B cell (primary cell): ENCODE results near the gene FRMD4B. TPM values are rescaled to one million over a fixed set of nuclear protein-coding genes. Genes with fewer than 3 reads are reported as not detected.

Source experiments
- ATAC-seq: fragments of 200-7000 bp; cut with Tn5 transposase; one replicate; pipeline ENCODE4 v1.10.0; 2021; ENCODE audit warnings: low read depth, mild to moderate bottlenecking, moderate number of reproducible peaks, moderate library complexity
- CTCF ChIA-PET: fragments of 350-600 bp; sonication (Branson Sonifier 250); formaldehyde crosslinking; loops from one replicate; lab custom pipeline; 2021; ENCODE audit warnings: antibody characterized with exemption, inconsistent platforms; lab: Charles Lee
- POLR2A ChIA-PET: fragments of 350-600 bp; sonication (Branson Sonifier 250); formaldehyde crosslinking; loops from one replicate; lab custom pipeline; 2021; ENCODE audit warnings: antibody characterized with exemption; lab: Charles Lee
- DNase-seq: peaks from one replicate; pipeline ENCODE4 v3.0.0; 2013
- H2AFZ ChIP-seq: 2 replicates; pipeline ENCODE4 v1.6.1; 2012; ENCODE audit warnings: mild to moderate bottlenecking, low read depth, low read length; ENCODE audit not compliant: insufficient read depth, poor library complexity, severe bottlenecking
- H3K27ac ChIP-seq, 2 donors: 1 replicate in 1 of 2; 2 replicates in 1 of 2; pipeline ENCODE4 v1.5.1; 2012 to 2013; ENCODE audit warnings: low read length in 2 of 2, mild to moderate bottlenecking in 2 of 2, moderate library complexity in 1 of 2
- H3K27me3 ChIP-seq, 4 experiments: fragments of 200-600 bp in 1 of 4; sonication (generic) in 1 of 4; replicated peaks in 1 of 4; 1 replicate in 2 of 4; 2 replicates in 2 of 4; pipeline versions ENCODE4 v1.6.1 to v1.7.0; 2013 to 2016; ENCODE audit warnings: low read length in 3 of 4, mild to moderate bottlenecking in 2 of 4, mixed read lengths in 1 of 4, moderate library complexity in 1 of 4; ENCODE audit not compliant: insufficient read depth in 4 of 4, control insufficient read depth in 3 of 4; ENCODE audit errors: control extremely low read depth in 1 of 4
- H3K36me3 ChIP-seq, 2 experiments: replicated peaks in 1 of 2; 1 replicate in 1 of 2; 2 replicates in 1 of 2; pipeline versions ENCODE4 v1.6.1 to v1.7.1; 2013; ENCODE audit warnings: low read length in 1 of 2; ENCODE audit not compliant: insufficient read depth in 2 of 2, control insufficient read depth in 1 of 2; ENCODE audit errors: control extremely low read depth in 1 of 2, extremely low read depth in 1 of 2
- H3K4me1 ChIP-seq, 2 donors: fragments of 200-600 bp in 1 of 2; sonication (generic) in 1 of 2; 1 replicate in 1 of 2; 2 replicates in 1 of 2; pipeline versions ENCODE4 v1.5.1 to v1.6.1; 2013 to 2017; ENCODE audit warnings: low read length in 2 of 2; ENCODE audit not compliant: control insufficient read depth in 2 of 2, insufficient read depth in 2 of 2
- H3K4me2 ChIP-seq: replicated peaks from 2 replicates; pipeline ENCODE3; 2012; ENCODE audit warnings: mild to moderate bottlenecking, low read depth, low read length; ENCODE audit not compliant: poor library complexity, severe bottlenecking
- H3K4me3 ChIP-seq, 5 experiments: fragments of 200-600 bp in 1 of 5; sonication (generic) in 1 of 5; 1 replicate in 3 of 5; 2 replicates in 2 of 5; pipeline versions ENCODE4 v1.5.1 to v1.7.0; 2011 to 2016; ENCODE audit warnings: low read length in 4 of 5, mild to moderate bottlenecking in 4 of 5, low read depth in 2 of 5, control low read depth in 1 of 5, moderate library complexity in 1 of 5; ENCODE audit not compliant: insufficient read depth in 1 of 5; ENCODE audit errors: control extremely low read depth in 1 of 5, extremely low read depth in 1 of 5
- H3K79me2 ChIP-seq: fragments of 200-600 bp; sonication (generic); one replicate; pipeline ENCODE4 v1.6.0; 2016; ENCODE audit warnings: low read length; ENCODE audit not compliant: control insufficient read depth, insufficient read depth
- H3K9ac ChIP-seq: fragments of 200-600 bp; sonication (generic); 2 replicates; pipeline ENCODE4 v1.6.1; 2017; ENCODE audit warnings: mild to moderate bottlenecking, low read length, moderate library complexity
- H3K9me3 ChIP-seq, 3 donors: one replicate each; pipeline versions ENCODE4 v1.6.1 to v1.7.1; 2013; ENCODE audit warnings: low read length in 2 of 3; ENCODE audit not compliant: control insufficient read depth in 2 of 3, insufficient read depth in 1 of 3; ENCODE audit errors: control extremely low read depth in 1 of 3
- H4K20me1 ChIP-seq: 2 replicates; pipeline ENCODE4 v1.6.0; 2012; ENCODE audit warnings: mild to moderate bottlenecking, low read length; ENCODE audit not compliant: insufficient read depth, control insufficient read depth, poor library complexity, severe bottlenecking
- H3K27ac Mint-ChIP-seq: one replicate; pipeline ENCODE4 v1.8.0; 2021; ENCODE audit warnings: mixed read lengths
- H3K27me3 Mint-ChIP-seq: one replicate; pipeline ENCODE4 v1.8.0; 2021; ENCODE audit warnings: mixed read lengths
- H3K4me1 Mint-ChIP-seq: one replicate; pipeline ENCODE4 v1.8.0; 2021; ENCODE audit warnings: mixed read lengths
- H3K4me3 Mint-ChIP-seq: one replicate; pipeline ENCODE4 v1.8.0; 2021; ENCODE audit warnings: mixed read lengths
- H3K9me3 Mint-ChIP-seq: one replicate; pipeline ENCODE4 v1.8.0; 2022; ENCODE audit warnings: mixed read lengths; ENCODE audit not compliant: insufficient read depth
- EZH2 ChIP-seq: IDR thresholded peaks from 2 replicates; pipeline ENCODE4 v1.6.1; 2012; ENCODE audit warnings: borderline replicate concordance, low read depth, mild to moderate bottlenecking, moderate library complexity, low read length; ENCODE audit not compliant: insufficient read depth, poor library complexity, severe bottlenecking
- WGBS: methylation state at CpG from one replicate; pipeline ENCODE4 v1.1.5; 2013; ENCODE audit warnings: missing lambda C conversion rate; ENCODE audit not compliant: insufficient coverage; 5-methylcytosine and 5-hydroxymethylcytosine counted together
- intact Hi-C: fragments of 100-400 bp; cut with micrococcal nuclease; formaldehyde crosslinking; loops from one replicate; pipeline ENCODE4 v1.10.0; 2022
- polyA plus RNA-seq: library from polyadenylated mRNA; depleted of rRNA; stranded (reverse); fragments of >200 nt; gene quantifications from 2 replicates; pipeline ENCODE4 v1.2.3, GENCODE V29; 2012
- total RNA-seq, 2 donors: library from RNA; stranded (reverse); fragments of 120-200 nt in 1 of 2; gene quantifications; 1 replicate in 1 of 2; 2 replicates in 1 of 2; pipeline versions ENCODE4 v1.2.3 to v1.2.4, GENCODE V29; 2013 to 2022
- TF ChIP-seq, protein P1 (sequence below): fragments of 200-600 bp; IDR thresholded peaks from one replicate; pipeline ENCODE4 v1.8.0; 2022; ENCODE audit warnings: antibody characterized with exemption, mild to moderate bottlenecking

FRMD4B gene
- total and polyA plus RNA-seq, 2 donors (not counting 1 experiment from before 2014, with no cell fraction given) = 0.06 to 0.20 TPM

DNA sequence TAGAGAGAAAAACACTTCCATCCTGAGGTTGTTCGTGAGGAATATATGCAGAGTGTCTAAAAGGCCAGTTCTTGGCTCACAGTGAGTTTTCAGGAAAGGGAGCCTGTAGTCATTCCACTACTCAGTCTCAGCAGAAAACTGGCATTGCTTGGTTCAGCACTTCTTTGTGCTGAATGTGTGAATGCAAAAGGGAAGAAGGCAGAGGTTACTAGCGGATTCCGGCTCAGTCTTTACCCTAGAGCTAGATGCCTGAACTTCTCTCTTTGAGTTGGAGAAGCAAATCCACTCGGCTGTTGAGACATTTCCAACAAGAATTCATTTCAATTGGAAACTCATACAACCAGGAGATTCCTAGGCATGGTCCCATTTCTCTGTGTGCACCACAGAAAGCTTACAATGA lies 23.1 kb upstream of the FRMD4B start:
- Histone ChIP-seq H2AFZ (no peak overlapping the region), H3K27me3 (peaks cover 0 to 7% (median 0%) of the 10 kb centered on the region in 4 experiments), H3K79me2 (no peaks in the 10 kb centered on the region), H3K9me3 (peaks cover 4 to 6% (median 5%) of the 10 kb centered on the region in 3 donors), H3K9ac (no peak overlapping the region), H3K4me3 (no peak overlapping the region), H3K27ac (no peak overlapping the region), H3K4me1 (no peaks in the 10 kb centered on the region), H3K36me3 (no peaks in the 10 kb centered on the region), H3K4me2 (no peak overlapping the region), H4K20me1 (no peaks in the 10 kb centered on the region)
- TF ChIP-seq EZH2 = no peak
- TF ChIP-seq, protein P1, sequence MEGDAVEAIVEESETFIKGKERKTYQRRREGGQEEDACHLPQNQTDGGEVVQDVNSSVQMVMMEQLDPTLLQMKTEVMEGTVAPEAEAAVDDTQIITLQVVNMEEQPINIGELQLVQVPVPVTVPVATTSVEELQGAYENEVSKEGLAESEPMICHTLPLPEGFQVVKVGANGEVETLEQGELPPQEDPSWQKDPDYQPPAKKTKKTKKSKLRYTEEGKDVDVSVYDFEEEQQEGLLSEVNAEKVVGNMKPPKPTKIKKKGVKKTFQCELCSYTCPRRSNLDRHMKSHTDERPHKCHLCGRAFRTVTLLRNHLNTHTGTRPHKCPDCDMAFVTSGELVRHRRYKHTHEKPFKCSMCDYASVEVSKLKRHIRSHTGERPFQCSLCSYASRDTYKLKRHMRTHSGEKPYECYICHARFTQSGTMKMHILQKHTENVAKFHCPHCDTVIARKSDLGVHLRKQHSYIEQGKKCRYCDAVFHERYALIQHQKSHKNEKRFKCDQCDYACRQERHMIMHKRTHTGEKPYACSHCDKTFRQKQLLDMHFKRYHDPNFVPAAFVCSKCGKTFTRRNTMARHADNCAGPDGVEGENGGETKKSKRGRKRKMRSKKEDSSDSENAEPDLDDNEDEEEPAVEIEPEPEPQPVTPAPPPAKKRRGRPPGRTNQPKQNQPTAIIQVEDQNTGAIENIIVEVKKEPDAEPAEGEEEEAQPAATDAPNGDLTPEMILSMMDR = no peak
- H3K27ac Mint-ChIP-seq = no peak overlapping the region
- H3K4me1 Mint-ChIP-seq = peaks cover 4% of the 10 kb centered on the region
- peaks cover 9% of the 10 kb centered on the region for H3K9me3 Mint-ChIP-seq
- POLR2A ChIA-PET = no interaction called here
- DNase-seq = no peak
- 40% methylated on average over 2 of the region's 4 CpGs for WGBS
- ATAC-seq = no peak
- CTCF ChIA-PET = interaction anchor here (1.1 to 3.2 kb wide), 5 partner anchors 9 to 289 kb away, joined by 3 to 24 read pairs (median 9); no protein-coding TSS in a partner anchor
- intact Hi-C loops = no loop called here
- peaks cover 5% of the 10 kb centered on the region for H3K27me3 Mint-ChIP-seq
- H3K4me3 Mint-ChIP-seq = no peak overlapping the region

DNA sequence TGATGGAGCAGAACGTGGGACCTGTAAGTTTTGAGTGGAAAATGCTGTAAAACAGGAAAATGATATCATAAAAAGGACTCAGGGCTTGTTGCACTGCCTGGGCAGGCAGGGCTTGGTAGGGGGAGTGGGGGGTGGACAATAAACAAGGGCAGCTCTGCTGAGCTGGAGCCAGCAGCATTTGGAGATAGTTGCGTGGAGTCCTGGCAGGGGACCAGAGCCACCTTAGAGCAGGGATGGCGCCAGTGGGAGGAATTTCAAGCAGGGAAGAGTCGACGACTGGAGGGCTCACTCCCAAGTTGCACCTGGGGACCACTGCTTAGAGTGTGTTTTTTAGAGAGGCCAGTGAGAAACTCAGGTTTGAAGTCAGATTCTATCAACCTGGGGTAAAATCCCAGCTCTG lies 22.7 kb upstream of the FRMD4B start:
- no peak for TF ChIP-seq EZH2
- TF ChIP-seq, protein P1 = no peak
- Histone ChIP-seq H4K20me1 (no peaks in the 10 kb centered on the region), H3K27ac (no peak overlapping the region), H3K4me1 (no peaks in the 10 kb centered on the region), H3K36me3 (no peaks in the 10 kb centered on the region), H2AFZ (no peak overlapping the region), H3K9ac (no peak overlapping the region), H3K9me3 (peaks cover 4 to 6% (median 5%) of the 10 kb centered on the region in 3 donors), H3K4me3 (no peak overlapping the region), H3K27me3 (peaks cover 0 to 7% (median 0%) of the 10 kb centered on the region in 4 experiments), H3K79me2 (no peaks in the 10 kb centered on the region), H3K4me2 (no peak overlapping the region)
- Mint-ChIP-seq H3K4me1 (peaks cover 4% of the 10 kb centered on the region), H3K27ac (no peak overlapping the region), H3K27me3 (peaks cover 5% of the 10 kb centered on the region), H3K9me3 (peaks cover 9% of the 10 kb centered on the region), H3K4me3 (no peak overlapping the region)
- ChIA-PET CTCF (interaction anchor here (0.7 to 3.2 kb wide), 6 partner anchors 8 to 288 kb away, joined by 3 to 24 read pairs (median 8); no protein-coding TSS in a partner anchor), POLR2A (no interaction called here)
- WGBS = 61% methylated on average over 5 of the region's 5 CpGs
- ATAC-seq = no peak
- no peak for DNase-seq
- intact Hi-C loops = no loop called here
